ENCODE measurements around the gene KRT5.

The KRT5 gene

DNA sequence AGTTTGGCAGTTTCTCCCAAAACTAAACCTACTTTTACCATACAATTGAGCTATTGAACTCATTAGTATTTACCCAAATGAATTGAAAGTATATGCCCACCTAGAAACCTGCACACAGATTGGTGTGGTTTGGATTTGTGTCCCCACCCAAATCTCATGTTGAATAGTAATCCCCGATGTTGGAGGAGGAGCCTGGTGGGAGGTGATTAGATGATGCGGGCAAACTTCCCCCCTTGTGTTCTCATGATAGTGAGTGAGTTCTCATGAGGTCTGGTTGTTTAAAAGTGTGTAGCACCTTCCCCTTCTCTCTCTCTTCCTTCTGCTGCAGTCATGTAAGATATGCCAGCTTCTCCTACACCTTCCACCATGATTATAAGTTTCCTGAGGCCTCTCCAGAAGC lies 42.5 kb downstream of the KRT5 start:
- no peak for ATAC-seq
- TF ChIP-seq, protein P1, sequence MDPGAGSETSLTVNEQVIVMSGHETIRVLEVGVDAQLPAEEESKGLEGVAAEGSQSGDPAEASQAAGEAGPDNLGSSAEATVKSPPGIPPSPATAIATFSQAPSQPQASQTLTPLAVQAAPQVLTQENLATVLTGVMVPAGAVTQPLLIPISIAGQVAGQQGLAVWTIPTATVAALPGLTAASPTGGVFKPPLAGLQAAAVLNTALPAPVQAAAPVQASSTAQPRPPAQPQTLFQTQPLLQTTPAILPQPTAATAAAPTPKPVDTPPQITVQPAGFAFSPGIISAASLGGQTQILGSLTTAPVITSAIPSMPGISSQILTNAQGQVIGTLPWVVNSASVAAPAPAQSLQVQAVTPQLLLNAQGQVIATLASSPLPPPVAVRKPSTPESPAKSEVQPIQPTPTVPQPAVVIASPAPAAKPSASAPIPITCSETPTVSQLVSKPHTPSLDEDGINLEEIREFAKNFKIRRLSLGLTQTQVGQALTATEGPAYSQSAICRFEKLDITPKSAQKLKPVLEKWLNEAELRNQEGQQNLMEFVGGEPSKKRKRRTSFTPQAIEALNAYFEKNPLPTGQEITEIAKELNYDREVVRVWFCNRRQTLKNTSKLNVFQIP (CRISPR knock-in tag; IDR thresholded peaks at IDR 0.05; ENCODE audit: borderline replicate concordance, low read depth), result no peak

DNA sequence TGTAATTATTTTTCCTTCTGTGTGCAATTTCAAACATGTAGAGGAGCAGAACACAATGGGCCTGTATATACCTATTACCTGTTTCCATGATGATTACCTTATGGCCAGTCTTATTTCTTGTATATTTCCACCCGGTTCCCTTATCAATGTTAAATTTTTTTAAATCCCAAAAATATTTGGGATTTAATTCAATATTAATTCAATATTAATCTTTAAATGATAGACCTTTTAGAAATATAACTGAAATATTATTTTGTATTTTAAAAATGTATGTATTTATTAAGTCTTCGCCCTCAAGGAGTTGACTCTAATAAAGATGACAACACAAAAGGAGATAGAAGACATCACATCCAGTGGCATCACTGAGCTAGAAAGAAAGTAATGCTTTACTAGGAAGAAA lies 46.0 kb downstream of the KRT5 start:
- no peak for ATAC-seq
- TF ChIP-seq ZFP30 (CRISPR knock-in tag; IDR thresholded peaks at IDR 0.05) (no peak), SNAI2 (CRISPR knock-in tag; IDR thresholded peaks at IDR 0.05) (no peak), OSR1 (CRISPR knock-in tag; IDR thresholded peaks at IDR 0.05) (no peak), ESRRG (CRISPR knock-in tag; IDR thresholded peaks at IDR 0.05) (no peak), ZNF565 (CRISPR knock-in tag; conservative IDR thresholded peaks at IDR 0.05; ENCODE audit: low read depth) (no peak), RARB (CRISPR knock-in tag; IDR thresholded peaks at IDR 0.05) (no peak), ZNF8 (CRISPR knock-in tag; IDR thresholded peaks at IDR 0.05) (no peak)
- TF ChIP-seq, protein P2, sequence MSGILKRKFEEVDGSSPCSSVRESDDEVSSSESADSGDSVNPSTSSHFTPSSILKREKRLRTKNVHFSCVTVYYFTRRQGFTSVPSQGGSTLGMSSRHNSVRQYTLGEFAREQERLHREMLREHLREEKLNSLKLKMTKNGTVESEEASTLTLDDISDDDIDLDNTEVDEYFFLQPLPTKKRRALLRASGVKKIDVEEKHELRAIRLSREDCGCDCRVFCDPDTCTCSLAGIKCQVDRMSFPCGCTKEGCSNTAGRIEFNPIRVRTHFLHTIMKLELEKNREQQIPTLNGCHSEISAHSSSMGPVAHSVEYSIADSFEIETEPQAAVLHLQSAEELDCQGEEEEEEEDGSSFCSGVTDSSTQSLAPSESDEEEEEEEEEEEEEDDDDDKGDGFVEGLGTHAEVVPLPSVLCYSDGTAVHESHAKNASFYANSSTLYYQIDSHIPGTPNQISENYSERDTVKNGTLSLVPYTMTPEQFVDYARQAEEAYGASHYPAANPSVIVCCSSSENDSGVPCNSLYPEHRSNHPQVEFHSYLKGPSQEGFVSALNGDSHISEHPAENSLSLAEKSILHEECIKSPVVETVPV (CRISPR knock-in tag; IDR thresholded peaks at IDR 0.05), result no peak
- TF ChIP-seq, protein P3, sequence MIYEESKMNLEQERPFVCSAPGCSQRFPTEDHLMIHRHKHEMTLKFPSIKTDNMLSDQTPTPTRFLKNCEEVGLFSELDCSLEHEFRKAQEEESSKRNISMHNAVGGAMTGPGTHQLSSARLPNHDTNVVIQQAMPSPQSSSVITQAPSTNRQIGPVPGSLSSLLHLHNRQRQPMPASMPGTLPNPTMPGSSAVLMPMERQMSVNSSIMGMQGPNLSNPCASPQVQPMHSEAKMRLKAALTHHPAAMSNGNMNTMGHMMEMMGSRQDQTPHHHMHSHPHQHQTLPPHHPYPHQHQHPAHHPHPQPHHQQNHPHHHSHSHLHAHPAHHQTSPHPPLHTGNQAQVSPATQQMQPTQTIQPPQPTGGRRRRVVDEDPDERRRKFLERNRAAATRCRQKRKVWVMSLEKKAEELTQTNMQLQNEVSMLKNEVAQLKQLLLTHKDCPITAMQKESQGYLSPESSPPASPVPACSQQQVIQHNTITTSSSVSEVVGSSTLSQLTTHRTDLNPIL (CRISPR knock-in tag; IDR thresholded peaks at IDR 0.05; ENCODE audit: low read depth), result no peak
- TF ChIP-seq, protein P1 (CRISPR knock-in tag; IDR thresholded peaks at IDR 0.05; ENCODE audit: borderline replicate concordance, low read depth), result no peak

- TF ChIP-seq ZC3H10 (CRISPR knock-in tag; IDR thresholded peaks at IDR 0.05) (no peak), ZNF70 (CRISPR knock-in tag; IDR thresholded peaks at IDR 0.05) (no peak), PPARA (CRISPR knock-in tag; IDR thresholded peaks at IDR 0.05; ENCODE audit: borderline replicate concordance) (no peak), GLIS3 (CRISPR knock-in tag; IDR thresholded peaks at IDR 0.05) (no peak), ZNF8 (CRISPR knock-in tag; IDR thresholded peaks at IDR 0.05) (no peak), ISL1 (CRISPR knock-in tag; IDR thresholded peaks at IDR 0.05) (no peak), ESRRG (CRISPR knock-in tag; IDR thresholded peaks at IDR 0.05) (no peak), BACH2 (CRISPR knock-in tag; IDR thresholded peaks at IDR 0.05; ENCODE audit: borderline replicate concordance) (no peak)
- TF ChIP-seq, protein P1 (CRISPR knock-in tag; IDR thresholded peaks at IDR 0.05; ENCODE audit: borderline replicate concordance, low read depth), result no peak
These were observed 46.4 kb downstream of the KRT5 start, which contains the start of gene KRT6C for GRCh38 chr12:52473768-52474167. KRT6C (minus strand) TSS chr12:52473805; CDS start chr12:52473737, 68 bp downstream.

GRCh38 chr12:52469853-52470252 lies 50.3 kb downstream of the KRT5 start:
- ATAC-seq, result no peak
- TF ChIP-seq TCF4 (CRISPR knock-in tag; IDR thresholded peaks at IDR 0.05; ENCODE audit: borderline replicate concordance) (no peak), ZFP3 (CRISPR knock-in tag; IDR thresholded peaks at IDR 0.05) (no peak), OSR1 (CRISPR knock-in tag; IDR thresholded peaks at IDR 0.05) (no peak), ZC3H10 (CRISPR knock-in tag; IDR thresholded peaks at IDR 0.05) (no peak), ESRRG (CRISPR knock-in tag; IDR thresholded peaks at IDR 0.05) (no peak), PPARA (CRISPR knock-in tag; IDR thresholded peaks at IDR 0.05; ENCODE audit: borderline replicate concordance) (no peak), ZFP30 (CRISPR knock-in tag; IDR thresholded peaks at IDR 0.05) (no peak), GLIS3 (CRISPR knock-in tag; IDR thresholded peaks at IDR 0.05) (no peak), BACH2 (CRISPR knock-in tag; IDR thresholded peaks at IDR 0.05; ENCODE audit: borderline replicate concordance) (no peak), SNAI2 (CRISPR knock-in tag; IDR thresholded peaks at IDR 0.05) (no peak), CSDC2 (CRISPR knock-in tag; IDR thresholded peaks at IDR 0.05) (no peak), ZNF565 (CRISPR knock-in tag; conservative IDR thresholded peaks at IDR 0.05; ENCODE audit: low read depth) (no peak), ISL1 (CRISPR knock-in tag; IDR thresholded peaks at IDR 0.05) (no peak)
- TF ChIP-seq, protein P4, sequence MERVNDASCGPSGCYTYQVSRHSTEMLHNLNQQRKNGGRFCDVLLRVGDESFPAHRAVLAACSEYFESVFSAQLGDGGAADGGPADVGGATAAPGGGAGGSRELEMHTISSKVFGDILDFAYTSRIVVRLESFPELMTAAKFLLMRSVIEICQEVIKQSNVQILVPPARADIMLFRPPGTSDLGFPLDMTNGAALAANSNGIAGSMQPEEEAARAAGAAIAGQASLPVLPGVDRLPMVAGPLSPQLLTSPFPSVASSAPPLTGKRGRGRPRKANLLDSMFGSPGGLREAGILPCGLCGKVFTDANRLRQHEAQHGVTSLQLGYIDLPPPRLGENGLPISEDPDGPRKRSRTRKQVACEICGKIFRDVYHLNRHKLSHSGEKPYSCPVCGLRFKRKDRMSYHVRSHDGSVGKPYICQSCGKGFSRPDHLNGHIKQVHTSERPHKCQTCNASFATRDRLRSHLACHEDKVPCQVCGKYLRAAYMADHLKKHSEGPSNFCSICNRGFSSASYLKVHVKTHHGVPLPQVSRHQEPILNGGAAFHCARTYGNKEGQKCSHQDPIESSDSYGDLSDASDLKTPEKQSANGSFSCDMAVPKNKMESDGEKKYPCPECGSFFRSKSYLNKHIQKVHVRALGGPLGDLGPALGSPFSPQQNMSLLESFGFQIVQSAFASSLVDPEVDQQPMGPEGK (CRISPR knock-in tag; IDR thresholded peaks at IDR 0.05; ENCODE audit: borderline replicate concordance), result no peak
- TF ChIP-seq, protein P1 (CRISPR knock-in tag; IDR thresholded peaks at IDR 0.05; ENCODE audit: borderline replicate concordance, low read depth), result no peak
- TF ChIP-seq, protein P2 (CRISPR knock-in tag; IDR thresholded peaks at IDR 0.05), result no peak
- TF ChIP-seq, protein P3 (CRISPR knock-in tag; IDR thresholded peaks at IDR 0.05; ENCODE audit: low read depth), result no peak

More at GRCh38 chr12:52473768-52474167, 46.4 kb downstream of the KRT5 start, which contains the start of gene KRT6C:
- no peak for ATAC-seq

Measured in SK-N-SH treated with all-trans-retinoic acid at 6 μM for 48 hours (cell line).